ENCODE data around the gene GTF2H3. TPM values are rescaled to one million over a fixed set of nuclear protein-coding genes. Genes with fewer than 3 reads are reported as not detected.

Gene GTF2H3
- total RNA-seq, 1 experiment from 2014 or later, result 85.0 TPM

- H3K36me3 Mint-ChIP-seq (ENCODE audit: insufficient read depth, unreplicated experiment), result peaks cover 63% of the 10 kb centered on the region
- DNase-seq (ENCODE audit: unreplicated experiment), result peak; percentile 88
- no peak for TF ChIP-seq CTCF (IDR thresholded peaks at IDR 0.05; ENCODE audit: unreplicated experiment)
- intact Hi-C loops (cut with micrococcal nuclease), result loop anchor here (2.0 kb wide), 1 partner anchor 53 kb away; the partner anchor contains the start of gene ATP6V0A2
- ChIA-PET POLR2A (interaction anchor here (0.5 to 3.6 kb wide), 14 partner anchors 9 to 152 kb away, joined by 3 to 27 read pairs (median 6); partner anchors contain the start of genes ATP6V0A2, DDX55, RILPL1 and TCTN2), CTCF (interaction anchor here (0.6 to 1.1 kb wide), 4 partner anchors 57 to 322 kb away, joined by 3 to 10 read pairs (median 4); no protein-coding TSS in a partner anchor)
- no TSS peak for BruUV-seq (replicated peaks)
- H3K4me1 Mint-ChIP-seq (ENCODE audit: insufficient read depth, unreplicated experiment), result peaks cover 6% of the 10 kb centered on the region
- peak overlapping the region; percentile 49 for H3K27ac Mint-ChIP-seq (ENCODE audit: low read depth, unreplicated experiment)
- H3K4me3 Mint-ChIP-seq (ENCODE audit: unreplicated experiment), result no peak overlapping the region
- no peaks in the 10 kb centered on the region for H3K9me3 Mint-ChIP-seq (ENCODE audit: unreplicated experiment)
- no peaks in the 10 kb centered on the region for H3K27me3 Mint-ChIP-seq (ENCODE audit: insufficient read depth, unreplicated experiment)
Observed at GRCh38 chr12:123659996-123660727, 26.5 kb downstream of the GTF2H3 start.

- ChIA-PET POLR2A (interaction anchor here (0.6 to 2.3 kb wide), 2 partner anchors 45 to 231 kb away, joined by 3 to 9 read pairs; partner anchors contain the start of genes ATP6V0A2 and RILPL2), CTCF (interaction anchor here (0.6 to 0.7 kb wide), 2 partner anchors 16 to 84 kb away, joined by 3 to 4 read pairs; no protein-coding TSS in a partner anchor)
- no peaks in the 10 kb centered on the region for H3K27me3 Mint-ChIP-seq (ENCODE audit: insufficient read depth, unreplicated experiment)
- TF ChIP-seq CTCF (IDR thresholded peaks at IDR 0.05; ENCODE audit: unreplicated experiment), result no peak
- no peak for DNase-seq (ENCODE audit: unreplicated experiment)
- intact Hi-C loops (cut with micrococcal nuclease), result no loop called here
- no peak overlapping the region for H3K4me3 Mint-ChIP-seq (ENCODE audit: unreplicated experiment)
- peaks cover 43% of the 10 kb centered on the region for H3K36me3 Mint-ChIP-seq (ENCODE audit: insufficient read depth, unreplicated experiment)
- no TSS peak for BruUV-seq (replicated peaks)
- no peaks in the 10 kb centered on the region for H3K9me3 Mint-ChIP-seq (ENCODE audit: unreplicated experiment)
- H3K27ac Mint-ChIP-seq (ENCODE audit: low read depth, unreplicated experiment), result peak overlapping the region; percentile 66
- peaks cover 16% of the 10 kb centered on the region for H3K4me1 Mint-ChIP-seq (ENCODE audit: insufficient read depth, unreplicated experiment)
Observed at GRCh38 chr12:123667771-123668170, 34.1 kb downstream of the GTF2H3 start.

- Mint-ChIP-seq H3K9me3 (ENCODE audit: unreplicated experiment) (no peaks in the 10 kb centered on the region), H3K4me3 (ENCODE audit: unreplicated experiment) (peak within 1 kb of the TSS; percentile 79), H3K4me1 (ENCODE audit: insufficient read depth, unreplicated experiment) (peaks cover 16% of the 10 kb centered on the region), H3K36me3 (ENCODE audit: insufficient read depth, unreplicated experiment) (peaks cover 31% of the 10 kb centered on the region), H3K27ac (ENCODE audit: low read depth, unreplicated experiment) (peak within 1 kb of the TSS; percentile 57), H3K27me3 (ENCODE audit: insufficient read depth, unreplicated experiment) (no peaks in the 10 kb centered on the region)
- POLR2A ChIA-PET, result interaction anchor here (0.6 to 2.2 kb wide), 6 partner anchors 10 to 438 kb away, joined by 3 to 26 read pairs (median 4); partner anchors contain the start of genes ATP6V0A2 and MPHOSPH9
- BruUV-seq (replicated peaks), result TSS peak; percentile 53
- TF ChIP-seq CTCF (IDR thresholded peaks at IDR 0.05; ENCODE audit: unreplicated experiment), result no peak
- CTCF ChIA-PET, result no interaction called here
- DNase-seq (ENCODE audit: unreplicated experiment), result peak; percentile 89
- intact Hi-C loops (cut with micrococcal nuclease), result no loop called here
Observed at GRCh38 chr12:123670882-123671728, 37.5 kb downstream of the GTF2H3 start, which contains the start of gene TCTN2. TSS of gene TCTN2 (plus strand) at chr12:123671113. CDS start at chr12:123671241, 128 bp downstream.

Data from MCF 10A (cell line).